NCI-H1092 treated with DMSO at 0.1 percent for 48 hours (cell line): ENCODE measurements around the gene KLF2.
"Not testable (repeated sequence)": the region's sequence is repeated elsewhere in the genome, so short reads cannot be mapped to it uniquely, and the experiment has no call there.

ENCODE experiments used
- DNase-seq: peaks from one replicate; lab custom pipeline; 2025; lab: John Stamatoyannopoulos, UW

The KLF2 gene

DNA sequence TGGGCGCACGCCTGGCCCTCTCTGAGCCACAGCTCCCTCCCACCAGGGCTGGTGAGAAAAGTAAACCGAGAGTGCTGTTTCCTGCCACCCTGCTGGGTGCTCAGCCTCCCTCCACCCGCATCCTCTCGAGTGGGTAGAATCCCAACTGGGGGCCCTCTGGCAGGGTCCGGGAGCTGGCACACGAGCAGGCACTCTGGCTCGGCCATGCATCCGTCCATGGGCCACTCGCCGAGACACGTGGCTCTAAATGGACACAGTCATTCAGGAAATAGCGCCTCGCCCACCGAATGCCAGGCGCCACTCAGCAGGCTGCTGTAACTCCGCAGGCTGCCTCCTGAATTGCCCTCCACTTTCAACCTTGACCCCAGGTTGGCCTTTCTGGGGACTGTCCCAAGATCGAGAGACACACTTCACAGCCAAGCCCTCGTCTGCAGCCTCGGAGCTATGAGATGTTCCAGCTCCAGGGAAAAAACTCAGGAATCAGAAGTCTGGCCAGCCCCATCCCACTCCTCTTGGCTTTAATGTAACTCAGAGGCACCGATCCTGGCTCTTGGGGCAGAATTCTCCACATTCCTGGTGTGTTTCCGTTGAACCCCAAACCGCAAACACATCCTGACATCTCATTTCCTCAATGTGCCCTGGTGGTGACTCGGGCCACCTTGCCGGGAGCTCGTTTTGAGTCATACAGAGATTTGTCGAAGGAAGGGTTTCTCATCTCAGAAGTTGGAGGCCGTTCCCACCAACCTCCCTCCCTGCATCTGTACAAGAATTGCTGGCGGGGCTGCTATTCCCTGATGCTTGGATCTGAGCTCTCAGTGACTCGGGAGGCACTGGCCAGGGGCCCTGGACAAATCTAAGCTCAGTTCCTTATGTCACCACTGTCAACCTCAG, 14.1 kb downstream of the KLF2 start:
- DNase-seq = no peak

GRCh38 chr19:16339361-16339725, 14.7 kb downstream of the KLF2 start:
- DNase-seq = no peak

GRCh38 chr19:16340092-16340491, 15.5 kb downstream of the KLF2 start:
- no peak for DNase-seq

- DNase-seq = no peak
Observed at GRCh38 chr19:16340654-16341053, 16.0 kb downstream of the KLF2 start.

- DNase-seq = no peak
Observed at GRCh38 chr19:16342002-16342715, 17.5 kb downstream of the KLF2 start.

- no peak for DNase-seq
Observed at GRCh38 chr19:16343156-16343555, 18.5 kb downstream of the KLF2 start.

DNA sequence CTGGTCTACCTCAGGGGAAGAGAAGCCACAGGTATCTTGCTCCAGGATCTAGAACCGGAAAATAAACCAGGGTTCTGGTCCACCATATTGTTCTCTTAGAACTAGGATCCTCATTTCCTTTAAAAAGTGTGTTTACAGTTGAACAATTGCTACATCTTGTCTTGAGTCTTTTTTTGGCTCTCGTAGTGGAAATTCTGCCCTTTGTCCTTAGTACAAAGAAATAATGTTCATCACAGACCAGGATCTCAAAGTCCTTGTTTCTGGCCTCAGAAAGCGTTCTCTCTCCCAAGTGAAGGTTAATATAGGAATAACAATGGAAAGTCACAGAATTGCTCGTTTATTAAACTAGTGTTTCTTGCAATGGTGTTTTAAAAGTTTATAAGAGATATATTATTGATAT, 20.8 kb downstream of the KLF2 start:
- DNase-seq = no peak

- DNase-seq = not testable (repeated sequence)
Observed at GRCh38 chr19:16347099-16347498, 22.5 kb downstream of the KLF2 start.

GRCh38 chr19:16347706-16348105, 23.1 kb downstream of the KLF2 start:
- DNase-seq = no peak

GRCh38 chr19:16349551-16350152, 25.0 kb downstream of the KLF2 start:
- no peak for DNase-seq

GRCh38 chr19:16351133-16351809, 26.6 kb downstream of the KLF2 start:
- no peak for DNase-seq

GRCh38 chr19:16355293-16356043, 30.8 kb downstream of the KLF2 start:
- no peak for DNase-seq

- no peak for DNase-seq
Observed at GRCh38 chr19:16358456-16358855, 33.8 kb downstream of the KLF2 start.

DNA sequence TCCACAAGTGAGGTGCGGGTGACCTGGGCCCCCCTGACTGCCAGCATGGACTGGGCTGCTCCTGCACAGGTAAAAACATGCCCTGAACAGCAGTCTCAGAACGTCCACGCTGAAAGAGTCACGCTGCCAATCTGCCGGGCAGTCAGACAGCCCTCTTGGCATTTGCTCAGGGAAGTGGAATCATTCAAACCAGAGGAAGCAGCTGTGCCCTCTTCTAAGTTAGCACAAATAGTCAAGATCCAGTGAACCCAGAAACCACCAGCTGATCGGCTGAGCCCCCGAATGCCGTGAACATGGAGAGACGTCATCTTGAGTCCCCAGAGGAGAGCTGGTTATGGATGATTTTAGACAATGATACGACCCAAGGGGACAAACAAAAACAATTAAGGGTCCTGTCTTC, 34.4 kb downstream of the KLF2 start:
- no peak for DNase-seq

- DNase-seq = no peak
Observed at GRCh38 chr19:16359964-16360363, 35.3 kb downstream of the KLF2 start.

DNA sequence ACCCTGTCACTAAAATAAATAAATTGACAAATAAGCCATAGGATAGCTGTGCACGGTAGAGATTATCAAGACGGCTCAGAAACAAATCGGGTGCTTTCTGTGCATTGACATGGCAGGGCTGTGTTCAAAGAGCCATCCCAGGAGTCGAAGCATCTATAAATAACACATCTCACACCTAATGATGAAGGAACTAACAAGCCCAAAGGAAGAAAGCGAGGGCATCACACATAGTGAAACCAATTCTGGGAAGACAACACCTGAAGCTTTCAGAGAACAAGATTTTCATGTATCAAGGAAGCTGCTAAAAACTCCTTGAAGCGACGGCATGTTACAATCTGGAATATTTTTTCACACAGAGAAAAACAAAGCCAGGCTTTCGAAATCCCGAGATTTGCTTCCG, 36.1 kb downstream of the KLF2 start:
- no peak for DNase-seq

DNA sequence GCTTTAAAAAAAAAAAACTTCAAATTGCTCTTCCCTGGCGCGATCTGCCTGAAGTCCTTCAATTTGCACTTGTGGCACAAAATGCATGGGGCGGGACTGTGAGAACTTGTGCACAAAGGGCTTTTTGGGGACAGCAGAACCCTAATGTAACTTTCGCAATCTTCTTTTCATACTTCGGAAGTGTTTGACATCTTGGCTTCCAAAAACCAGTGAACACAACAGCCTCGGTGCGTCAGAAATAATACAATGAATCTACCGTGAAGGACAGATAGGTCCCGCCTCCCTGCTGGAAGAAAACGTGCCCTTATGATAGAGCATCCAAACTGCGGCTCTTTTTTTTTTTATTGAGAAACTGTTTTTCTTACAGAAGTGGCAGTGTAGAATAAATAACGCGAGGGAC, 36.6 kb downstream of the KLF2 start:
- no peak for DNase-seq

GRCh38 chr19:16361926-16362325, 37.3 kb downstream of the KLF2 start:
- no peak for DNase-seq

DNA sequence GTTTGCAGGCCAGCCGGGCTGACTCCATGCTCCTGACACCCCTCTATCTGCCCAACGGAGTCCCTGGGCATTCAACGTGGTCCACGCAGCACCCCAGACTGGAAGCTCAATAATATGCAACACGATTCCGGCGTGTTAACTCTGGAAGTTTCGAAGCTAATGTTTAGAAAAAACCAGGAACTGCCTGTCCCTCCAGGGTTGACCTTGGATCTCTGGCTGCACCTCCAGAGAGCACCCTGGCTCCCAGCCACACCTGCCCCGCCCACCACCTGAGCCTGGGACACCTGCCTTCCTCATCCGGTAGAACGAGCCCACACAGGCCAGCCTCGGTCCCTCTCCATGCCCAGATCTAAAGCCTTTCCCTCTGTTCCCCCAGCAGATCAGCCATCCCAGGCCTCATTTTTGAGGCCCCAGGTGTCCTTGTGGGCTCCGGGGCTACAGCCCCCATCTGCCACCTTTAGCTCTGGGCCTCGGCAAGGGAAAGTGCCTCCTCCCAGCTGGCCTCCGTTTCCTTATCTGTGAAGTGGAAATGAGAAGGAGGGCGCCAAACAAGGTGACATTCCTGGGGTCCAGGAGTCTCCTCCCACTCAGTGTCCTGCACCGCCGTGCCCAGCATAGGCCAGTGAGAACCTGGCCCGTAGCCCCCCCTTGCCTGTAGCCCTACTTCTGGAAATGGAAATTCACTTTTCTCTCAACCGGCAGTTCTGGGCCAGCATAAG, 38.7 kb downstream of the KLF2 start:
- no peak for DNase-seq

DNA sequence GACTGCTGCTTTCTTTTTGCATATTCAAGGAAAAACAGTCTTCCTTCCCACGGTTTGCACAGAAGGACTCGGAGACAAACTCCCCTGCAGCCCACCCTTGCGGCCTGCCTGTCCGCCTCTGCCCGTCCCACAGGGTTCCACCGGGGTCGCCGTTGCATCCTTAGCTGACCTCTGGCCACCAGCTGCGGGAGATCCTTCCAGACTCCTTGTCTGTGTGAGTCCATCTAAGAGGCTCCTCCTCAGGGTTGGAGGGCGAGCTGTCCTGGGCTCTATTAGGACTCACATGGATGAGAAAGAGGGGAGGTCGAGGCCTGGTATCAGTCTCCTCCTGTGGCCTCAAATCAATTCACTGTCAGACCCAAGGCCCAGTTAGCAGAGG, 39.2 kb downstream of the KLF2 start:
- no peak for DNase-seq

DNA sequence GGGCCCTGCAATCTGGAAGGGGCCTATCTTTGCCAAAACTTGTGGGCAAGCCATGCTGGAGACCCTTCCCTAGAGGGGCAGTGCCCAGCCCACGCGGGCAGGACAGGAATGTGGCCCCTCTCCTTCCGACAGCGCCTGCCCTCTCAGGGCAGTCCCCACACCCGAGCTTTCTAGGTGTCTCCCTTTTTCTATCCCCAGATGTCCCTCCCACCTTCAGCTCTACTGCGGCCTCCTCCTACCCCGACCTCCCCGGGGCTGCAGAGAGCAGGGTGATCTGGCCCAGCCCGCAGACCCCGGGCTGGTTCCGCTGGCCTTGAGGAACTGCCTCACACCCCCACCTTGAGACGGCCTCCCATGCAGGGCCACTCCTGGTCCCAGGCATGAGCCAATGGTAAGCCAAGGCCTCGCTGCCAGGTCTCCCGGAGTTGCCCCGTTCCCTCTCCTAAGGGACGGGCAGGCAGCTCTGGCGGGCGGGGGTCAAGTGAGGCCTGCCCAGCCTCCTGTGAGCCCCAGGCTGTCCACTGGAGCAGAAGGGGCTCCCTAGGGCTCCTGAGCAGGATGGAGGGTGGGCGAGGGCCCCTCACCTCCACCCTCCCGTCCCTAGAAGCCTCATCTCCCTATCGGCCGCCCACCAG, 39.7 kb downstream of the KLF2 start:
- no peak for DNase-seq
